H4 (cell line): Measurements from ENCODE around the gene HSFX3. TPM values are rescaled to one million over a fixed set of nuclear protein-coding genes. Genes with fewer than 3 reads are reported as not detected.
A peak's percentile ranks its signal among the peaks of the same experiment; 100 is the strongest.
"Not testable (repeated sequence)": the region's sequence is repeated elsewhere in the genome, so short reads cannot be mapped to it uniquely, and the experiment has no call there.

Experiments
- DNase-seq: peaks from one replicate; pipeline ENCODE4 v3.0.0-alpha.2; 2015; ENCODE audit warnings: low spot score
- total RNA-seq: library from RNA; depleted of rRNA; stranded (reverse); fragments of >200 nt; shearing (Covaris generic); gene quantifications from 2 replicates; pipeline ENCODE4 v1.2.3, GENCODE V29; 2014

The HSFX3 gene
- total RNA-seq, 1 experiment from 2014 or later = not detected

DNA sequence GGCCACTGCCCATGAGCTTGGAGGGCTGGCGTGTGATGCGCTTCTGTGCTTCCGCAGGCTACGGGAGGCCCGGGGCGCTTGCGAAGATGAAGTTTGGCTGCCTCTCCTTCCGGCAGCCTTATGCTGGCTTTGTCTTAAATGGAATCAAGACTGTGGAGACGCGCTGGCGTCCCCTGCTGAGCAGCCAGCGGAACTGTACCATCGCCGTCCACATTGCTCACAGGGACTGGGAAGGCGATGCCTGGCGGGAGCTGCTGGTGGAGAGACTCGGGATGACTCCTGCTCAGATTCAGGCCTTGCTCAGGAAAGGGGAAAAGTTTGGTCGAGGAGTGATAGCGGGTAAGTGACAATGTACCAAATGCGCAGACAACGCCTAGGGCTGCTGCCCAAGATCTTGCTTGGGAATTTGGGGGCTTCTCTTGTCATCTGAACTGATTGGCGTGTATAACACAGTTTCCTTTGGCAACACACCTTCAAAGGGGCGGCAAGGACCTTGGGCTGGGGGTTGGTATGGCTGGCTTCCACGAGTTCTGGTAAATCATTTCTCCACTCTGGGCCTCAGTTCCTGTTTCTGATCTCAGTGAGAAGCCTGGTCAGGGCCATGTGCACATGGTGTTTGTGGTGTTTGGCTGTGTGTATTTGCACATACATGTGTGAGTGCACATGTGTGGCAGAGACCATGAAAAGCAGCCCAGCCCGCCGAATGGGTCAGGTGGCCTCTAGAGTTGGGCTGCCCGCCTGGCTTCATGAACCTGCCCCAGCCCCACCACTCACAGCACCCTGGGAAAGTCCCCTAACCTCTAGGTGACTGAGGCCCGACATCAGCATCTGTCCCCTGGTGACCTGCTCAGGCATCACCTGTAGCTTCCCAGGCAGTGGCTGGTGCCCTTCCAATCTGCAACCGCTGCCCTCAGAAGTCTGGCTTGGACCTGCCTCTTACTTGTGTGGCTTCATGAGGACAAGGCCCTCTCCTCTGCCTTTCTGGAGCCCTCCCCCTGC is 3.9 kb downstream of the HSFX3 start:
- not testable (repeated sequence) for DNase-seq

- DNase-seq = no peak
These were observed 8.1 kb downstream of the HSFX3 start for GRCh38 chrX:149541521-149542047.

- DNase-seq = peak; percentile 96
These were observed 8.9 kb downstream of the HSFX3 start, which contains the start of gene EOLA1 for GRCh38 chrX:149540621-149541520. TSS of gene EOLA1 (plus strand) at chrX:149541012. CDS start at chrX:149545631, 4,619 bp downstream.

DNA sequence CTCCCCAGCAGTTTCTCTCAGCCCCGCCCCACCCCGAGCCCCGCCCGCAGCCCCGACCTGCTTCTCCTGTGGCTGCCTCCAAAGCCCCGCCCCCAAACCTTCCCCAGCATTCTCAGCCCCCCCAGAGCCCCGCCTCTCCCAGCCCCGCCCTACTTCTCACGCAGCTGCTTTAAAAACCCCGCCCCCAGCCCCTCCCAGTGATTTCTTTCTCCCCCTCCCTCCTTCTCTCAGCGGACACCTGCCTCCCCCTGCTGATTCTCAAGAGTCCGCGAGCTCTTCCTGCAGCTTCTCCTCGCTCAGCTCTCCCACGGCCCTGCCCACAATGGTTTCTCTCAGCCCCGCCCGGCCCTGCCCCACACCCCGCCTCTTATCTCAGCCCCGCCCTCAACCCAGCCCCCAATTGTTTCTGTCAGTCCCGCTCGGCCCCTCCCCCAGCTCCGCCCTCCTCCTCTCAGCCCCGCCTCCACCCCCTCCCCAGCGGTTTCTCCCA is 9.5 kb downstream of the HSFX3 start:
- DNase-seq = peak; percentile 72

DNA sequence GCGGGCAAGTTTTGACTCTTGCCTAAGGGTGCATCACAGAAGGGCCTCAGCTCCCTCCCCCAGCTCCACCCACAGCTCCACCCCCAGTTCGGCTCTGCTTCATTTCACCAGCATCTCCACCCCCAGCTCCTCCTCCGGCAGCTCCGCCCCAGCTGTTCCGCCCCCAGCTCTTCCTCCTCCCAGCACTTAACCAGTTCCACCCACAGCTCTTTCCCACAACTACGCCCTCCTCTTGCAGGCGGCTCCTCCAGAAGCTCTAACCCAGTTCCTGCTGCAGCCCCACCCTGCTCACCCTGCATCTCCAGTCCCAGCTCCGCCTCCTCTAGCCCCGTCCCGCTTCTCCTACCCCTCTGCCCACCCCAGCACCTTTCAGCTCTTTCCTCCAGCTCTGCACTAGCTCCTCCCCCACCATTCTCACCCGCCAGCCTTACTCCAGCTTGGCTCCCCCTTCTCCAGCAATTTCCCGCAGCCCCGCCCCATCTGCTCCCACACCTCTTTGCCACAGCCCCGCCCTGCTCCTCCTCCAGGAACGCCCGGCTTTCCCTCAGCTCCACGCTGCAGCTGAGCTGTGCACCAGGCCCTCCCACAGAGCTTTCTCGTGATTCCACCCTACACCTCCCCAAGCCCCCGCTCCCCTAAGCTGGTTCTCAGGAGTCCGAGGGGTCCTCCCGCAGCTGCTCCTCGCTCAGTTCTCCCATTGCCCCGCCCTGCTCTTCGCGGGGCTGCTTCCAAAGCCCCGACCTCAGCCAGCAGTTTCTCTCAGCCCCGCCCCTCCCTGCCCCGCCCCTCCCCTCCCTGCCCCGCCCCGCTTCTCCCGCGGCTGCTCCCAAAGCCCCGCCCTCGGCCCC is 10.2 kb downstream of the HSFX3 start:
- DNase-seq = peak; percentile 92

DNA sequence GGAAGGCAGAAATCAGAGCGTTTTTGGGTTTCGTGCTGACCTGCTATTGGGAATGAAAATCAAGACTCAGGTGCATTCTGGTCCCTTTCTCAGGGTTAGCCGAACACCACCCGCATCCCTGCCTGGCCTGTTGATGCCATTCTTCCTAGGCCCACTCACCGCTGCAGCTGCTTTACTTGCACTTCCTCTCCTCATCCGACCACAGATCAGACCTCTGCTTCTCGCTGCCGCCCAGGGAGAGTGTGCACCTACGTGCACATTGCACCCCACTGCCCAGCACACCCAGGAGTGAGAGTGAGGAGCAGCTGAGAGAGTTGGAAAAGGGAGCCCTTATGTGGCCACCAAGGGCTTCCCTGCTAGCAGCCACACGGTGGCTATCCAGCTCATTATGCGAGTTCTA is 12.2 kb downstream of the HSFX3 start:
- not testable (repeated sequence) for DNase-seq

GRCh38 chrX:149534926-149535602 is 14.7 kb downstream of the HSFX3 start:
- DNase-seq = not testable (repeated sequence)

- DNase-seq = not testable (repeated sequence)
These were observed 15.7 kb downstream of the HSFX3 start for GRCh38 chrX:149533999-149534398.

DNA sequence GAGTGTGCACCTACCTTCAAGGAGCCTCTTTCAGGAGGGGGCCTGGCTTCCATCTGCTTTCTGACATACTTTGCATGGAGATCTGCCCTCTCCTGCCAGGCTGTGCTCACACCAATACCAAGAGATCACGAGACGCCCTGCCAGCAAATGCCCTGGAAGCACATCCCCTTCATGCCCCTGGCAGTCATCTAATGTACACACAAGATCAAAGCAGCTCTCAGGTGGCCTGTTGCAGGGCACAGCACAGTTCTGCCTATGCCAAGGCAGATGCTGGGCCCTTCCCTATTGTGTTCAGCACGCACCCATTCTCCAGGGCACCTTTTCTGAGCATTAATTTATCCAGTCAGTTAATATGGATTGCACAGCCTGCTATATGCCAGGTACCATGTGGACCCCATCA is 16.9 kb downstream of the HSFX3 start:
- DNase-seq = not testable (repeated sequence)

- DNase-seq = no peak
These were observed 18.1 kb downstream of the HSFX3 start for GRCh38 chrX:149531599-149531998.

GRCh38 chrX:149528381-149528780 is 21.3 kb downstream of the HSFX3 start:
- DNase-seq = no peak

- DNase-seq = no peak
These were observed 22.0 kb downstream of the HSFX3 start for GRCh38 chrX:149527705-149528104.

DNA sequence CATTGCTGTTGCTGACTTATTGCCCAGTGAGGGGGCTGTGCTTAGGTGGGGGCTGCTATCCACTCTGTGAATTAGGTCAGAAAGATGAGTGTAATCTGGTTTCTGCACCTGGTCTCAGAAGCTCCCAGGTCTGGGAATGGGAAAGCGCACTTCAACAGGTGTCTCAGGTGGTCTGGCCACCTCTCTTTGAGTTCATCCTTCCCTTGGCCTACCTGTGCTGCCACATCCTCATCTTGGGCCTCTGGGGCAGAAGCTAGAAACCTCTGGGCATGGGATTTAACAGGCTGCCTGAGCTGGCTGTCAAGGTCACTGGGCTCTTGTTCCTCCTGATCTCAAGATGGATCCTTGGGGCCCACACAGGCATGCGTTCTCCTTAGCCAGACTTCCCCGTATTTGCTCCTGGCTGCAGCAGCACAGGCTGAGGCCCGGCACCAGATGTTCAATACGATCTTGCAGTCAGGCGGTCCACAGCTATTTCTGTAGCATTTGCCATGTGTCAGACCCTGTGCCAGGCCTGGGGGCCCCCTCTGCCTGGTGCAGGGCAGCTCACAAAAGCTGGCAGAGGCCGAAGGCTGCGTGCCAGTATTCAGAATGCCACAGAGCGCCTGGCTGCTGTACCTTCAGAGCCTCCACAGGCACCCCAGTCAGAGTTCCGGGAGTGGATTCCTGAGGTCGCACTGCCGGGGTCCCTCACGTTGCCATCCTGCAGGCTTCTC is 23.2 kb downstream of the HSFX3 start:
- not testable (repeated sequence) for DNase-seq

DNA sequence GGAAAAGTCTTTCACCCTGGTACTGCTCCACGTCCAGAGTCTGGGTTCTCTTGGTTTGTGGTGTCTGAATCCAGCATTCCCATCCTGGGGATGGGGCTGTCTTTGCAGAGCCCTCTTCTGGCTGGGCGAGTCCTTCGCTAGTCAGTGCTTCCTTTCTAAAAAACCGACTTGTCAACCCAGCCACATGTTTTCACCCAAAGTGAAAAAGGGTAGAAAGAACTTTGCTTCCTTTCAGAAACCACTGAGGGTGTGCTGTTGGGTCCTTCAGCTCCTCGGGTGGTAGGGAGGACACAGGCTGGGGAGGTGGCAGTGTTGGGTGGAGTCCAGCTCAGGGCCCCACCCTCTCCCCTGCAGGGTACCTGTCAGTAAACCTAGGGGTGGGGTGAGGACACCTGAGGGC is 23.8 kb downstream of the HSFX3 start:
- not testable (repeated sequence) for DNase-seq

DNA sequence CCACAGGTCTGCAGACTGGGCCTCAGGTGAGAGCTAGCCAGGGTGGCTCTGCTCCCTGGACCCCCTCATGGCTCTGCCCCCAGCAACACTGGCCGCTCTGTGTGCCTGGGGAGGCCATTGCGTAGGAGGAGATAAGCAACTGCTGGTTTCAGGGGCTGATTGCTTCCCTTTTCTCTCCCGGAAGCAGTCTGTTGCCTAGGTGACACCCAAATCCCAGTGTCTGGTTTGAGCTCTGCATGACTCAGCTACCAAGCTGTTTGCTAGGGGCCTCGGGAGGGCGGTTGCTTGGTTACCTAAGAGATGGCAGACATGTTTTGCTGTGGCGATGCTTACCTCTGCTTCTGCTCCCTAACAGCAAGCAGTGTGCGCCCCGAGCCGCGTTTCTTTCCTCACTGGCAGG is 24.3 kb downstream of the HSFX3 start:
- DNase-seq = peak; percentile 38

DNA sequence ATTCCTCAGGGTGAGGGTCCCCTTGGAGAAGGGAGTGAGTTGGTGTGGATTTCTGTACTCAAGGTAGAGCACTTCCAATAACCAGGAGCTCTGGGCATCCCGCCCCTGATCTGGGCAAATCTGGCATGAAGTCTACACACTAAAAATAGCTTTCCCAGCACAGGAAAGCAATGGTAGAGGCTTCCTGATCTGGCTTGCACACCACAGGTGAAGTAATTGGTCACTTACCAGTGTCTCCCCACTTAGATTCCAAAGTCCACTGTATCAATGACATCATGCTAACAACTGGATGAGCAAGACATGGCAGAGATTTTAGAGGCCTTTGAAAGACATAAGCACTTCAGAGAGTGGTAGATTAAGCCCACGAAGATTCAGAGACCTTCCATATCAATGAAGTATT is 26.8 kb downstream of the HSFX3 start:
- no peak for DNase-seq

DNA sequence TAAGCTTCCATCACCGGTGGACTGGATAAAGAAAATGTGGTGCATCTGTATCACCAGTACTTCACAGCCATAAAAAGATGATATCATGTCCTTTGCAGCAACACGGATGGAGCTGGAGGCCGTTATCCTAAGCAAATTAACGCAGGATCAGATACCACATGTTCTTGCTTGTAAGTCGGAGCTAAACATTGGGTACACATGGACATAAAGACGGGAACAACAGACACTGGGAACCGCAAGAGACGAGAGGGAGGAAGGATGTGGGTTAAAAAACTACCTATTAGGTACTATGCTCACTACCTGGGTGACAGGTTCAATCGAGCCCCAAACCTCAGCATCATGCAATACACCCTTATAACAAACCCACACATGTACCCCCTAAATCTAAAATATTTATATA is 28.3 kb downstream of the HSFX3 start:
- no peak for DNase-seq

DNA sequence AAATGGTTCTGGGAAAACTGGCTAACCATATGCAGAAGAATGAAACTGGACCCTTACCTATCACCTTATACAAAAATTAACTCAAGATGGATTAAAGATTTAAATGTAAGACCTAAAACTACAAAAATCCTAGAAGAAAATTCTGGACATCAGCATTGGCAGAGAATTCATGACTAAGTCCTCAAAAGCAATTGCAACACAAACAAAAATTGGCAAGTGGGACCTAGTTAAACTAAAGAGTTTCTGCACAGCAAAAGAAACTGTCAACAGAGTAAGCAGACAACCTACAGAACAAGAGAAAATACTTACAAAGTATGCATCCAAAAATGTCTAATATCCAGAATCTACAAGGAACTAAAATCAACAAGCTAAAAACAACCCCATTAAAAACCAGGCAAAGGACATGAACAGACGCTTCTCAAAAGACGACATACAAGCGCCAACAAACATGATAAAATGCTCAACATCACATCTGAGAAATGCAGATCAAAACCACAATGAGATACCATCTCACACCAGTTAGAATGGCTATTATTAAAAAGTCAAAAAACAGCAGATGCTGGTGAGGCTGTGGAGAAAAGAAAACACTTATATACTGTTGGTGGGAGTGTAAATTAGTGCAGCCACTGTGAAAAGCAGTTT is 29.0 kb downstream of the HSFX3 start:
- DNase-seq = not testable (repeated sequence)

DNA sequence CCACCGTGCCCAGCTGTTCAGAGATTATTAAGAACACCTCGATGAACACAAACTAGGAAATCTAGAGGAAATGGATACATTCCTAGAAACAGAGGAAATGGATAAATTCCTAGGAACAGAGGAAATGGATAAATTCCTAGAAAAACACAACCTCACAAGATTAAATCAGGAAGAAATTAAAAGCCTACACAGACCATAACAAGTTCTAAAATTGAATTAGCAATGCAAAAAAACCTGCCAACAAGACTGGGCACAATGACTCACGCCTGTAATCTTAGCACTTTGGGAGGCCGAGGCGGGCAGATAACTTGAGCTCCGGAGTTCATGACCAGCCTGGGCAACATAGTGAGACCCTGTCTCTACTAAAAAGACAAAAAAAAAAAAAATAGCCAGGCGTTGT is 31.5 kb downstream of the HSFX3 start:
- no peak for DNase-seq
